ENCODE results near the gene SLC22A1.
"Not testable (repeated sequence)": the region's sequence is repeated elsewhere in the genome, so short reads cannot be mapped to it uniquely, and the experiment has no call there.

SLC22A1 gene

DNA sequence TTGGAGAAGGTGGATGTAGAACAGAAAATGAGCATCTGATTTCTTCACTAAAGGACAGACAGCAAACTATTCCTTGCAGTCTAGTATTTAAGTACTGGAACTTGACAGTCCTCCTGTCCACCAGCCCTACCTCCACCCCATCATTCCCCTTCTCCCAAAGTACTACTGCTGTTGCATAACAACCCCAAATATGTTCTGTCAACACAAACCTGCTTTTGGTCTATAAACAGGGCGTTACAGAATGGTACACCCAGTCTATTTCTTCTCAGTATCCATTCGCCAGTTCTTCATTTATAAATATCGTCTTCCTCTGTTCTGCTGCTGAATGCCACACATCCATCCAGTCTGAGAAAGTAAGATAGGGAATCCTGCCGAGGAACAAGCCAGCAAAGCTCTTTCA, 27.7 kb upstream of the SLC22A1 start:
- DNase-seq (ENCODE audit: low read depth), result no peak

GRCh38 chr6:160095146-160095845, 26.3 kb upstream of the SLC22A1 start:
- no peak for DNase-seq (ENCODE audit: low read depth)

GRCh38 chr6:160101277-160102205, 20.1 kb upstream of the SLC22A1 start:
- DNase-seq (ENCODE audit: low read depth), result no peak

GRCh38 chr6:160102399-160102798, 19.2 kb upstream of the SLC22A1 start:
- DNase-seq (ENCODE audit: low read depth), result no peak

GRCh38 chr6:160102956-160103824, 18.4 kb upstream of the SLC22A1 start:
- DNase-seq (ENCODE audit: low read depth), result no peak

DNA sequence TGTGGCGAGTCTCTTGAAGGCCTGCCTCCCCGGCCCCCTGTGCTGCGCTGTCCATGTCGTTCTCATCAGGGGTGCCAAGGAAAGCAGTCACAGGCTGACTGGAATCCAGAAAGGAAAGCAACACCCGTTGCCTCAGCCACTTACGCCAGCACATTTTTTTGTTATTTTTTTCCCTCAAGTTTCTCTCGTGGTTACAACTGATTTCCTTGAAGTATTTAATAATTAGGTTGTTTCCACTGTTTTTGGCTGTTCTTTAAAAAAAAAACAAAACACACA, 17.9 kb upstream of the SLC22A1 start:
- no peak for DNase-seq (ENCODE audit: low read depth)

GRCh38 chr6:160104821-160105517, 16.6 kb upstream of the SLC22A1 start:
- DNase-seq (ENCODE audit: low read depth), result no peak

DNA sequence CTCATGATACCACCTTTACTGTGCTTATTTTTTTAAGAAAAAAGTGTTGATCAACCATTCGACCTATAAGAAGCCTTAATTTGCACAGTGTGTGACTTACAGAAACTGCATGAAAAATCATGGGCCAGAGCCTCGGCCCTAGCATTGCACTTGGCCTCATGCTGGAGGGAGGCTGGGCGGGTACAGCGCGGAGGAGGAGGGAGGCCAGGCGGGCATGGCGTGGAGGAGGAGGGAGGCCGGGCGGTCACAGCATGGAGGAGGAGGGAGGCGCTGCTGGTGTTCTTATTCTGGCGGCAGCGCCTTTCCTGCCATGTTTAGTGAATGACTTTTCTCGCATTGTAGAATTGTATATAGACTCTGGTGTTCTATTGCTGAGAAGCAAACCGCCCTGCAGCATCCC, 15.6 kb upstream of the SLC22A1 start:
- no peak for DNase-seq (ENCODE audit: low read depth)

DNA sequence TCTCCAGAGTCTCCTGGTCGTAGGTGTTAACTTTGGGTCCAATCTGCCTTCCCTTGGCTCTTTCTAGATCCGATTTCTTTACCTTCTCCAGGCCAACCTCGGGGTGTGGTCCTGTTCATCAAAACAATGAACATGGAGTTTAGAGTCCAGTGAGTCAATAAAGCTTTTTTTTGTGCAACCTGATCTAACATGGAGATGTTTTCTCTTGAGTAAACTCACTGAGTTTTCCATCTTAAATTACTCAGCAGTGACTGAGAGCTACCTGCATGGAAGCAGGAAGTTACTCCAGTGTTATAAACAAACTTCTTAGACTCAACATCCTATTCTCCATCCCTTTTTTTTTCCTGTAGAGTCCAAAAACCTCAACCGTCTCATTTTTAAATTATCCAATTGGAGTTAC, 14.9 kb upstream of the SLC22A1 start:
- DNase-seq (ENCODE audit: low read depth), result no peak

DNA sequence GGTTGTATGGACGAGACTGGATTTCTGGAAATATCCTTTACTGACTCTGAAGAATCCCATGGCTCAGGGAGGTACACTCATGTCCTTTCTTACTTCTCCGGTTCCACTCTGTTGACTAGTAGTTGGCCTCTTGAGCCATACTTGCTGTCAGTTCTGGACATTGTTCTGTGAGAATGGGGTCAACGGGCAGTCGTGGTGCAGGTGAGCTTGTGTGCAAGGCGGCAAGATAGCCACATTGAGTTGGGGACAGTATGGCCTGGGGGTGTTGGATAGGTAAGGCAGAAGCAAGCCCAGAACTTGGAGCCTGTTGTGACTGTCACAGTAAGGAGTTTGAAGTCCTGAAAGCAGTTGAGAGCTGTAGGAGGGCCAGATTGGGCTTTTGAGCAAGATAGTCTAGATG, 13.5 kb upstream of the SLC22A1 start:
- DNase-seq (ENCODE audit: low read depth), result no peak

- no peak for DNase-seq (ENCODE audit: low read depth)
Observed at GRCh38 chr6:160110586-160111123, 11.0 kb upstream of the SLC22A1 start.

DNA sequence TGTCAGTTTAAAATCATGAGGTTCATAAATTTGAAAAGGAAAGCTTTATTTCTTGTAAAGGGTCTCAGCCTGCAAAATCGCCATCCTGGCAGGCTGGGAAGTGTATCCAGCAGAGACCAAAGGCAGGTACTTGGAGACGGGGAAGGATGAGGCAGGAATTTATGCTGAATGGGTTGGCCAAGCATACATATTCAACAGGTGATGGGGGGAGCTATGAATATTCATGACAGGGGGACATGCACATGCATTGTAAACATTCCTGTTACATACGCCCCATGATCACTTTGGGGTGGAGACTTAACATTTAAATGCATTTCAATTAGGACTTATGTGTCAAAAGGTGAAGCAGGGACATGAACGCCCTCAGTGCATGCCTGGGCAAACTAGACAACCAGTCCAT, 9.8 kb upstream of the SLC22A1 start:
- no peak for DNase-seq (ENCODE audit: low read depth)

DNA sequence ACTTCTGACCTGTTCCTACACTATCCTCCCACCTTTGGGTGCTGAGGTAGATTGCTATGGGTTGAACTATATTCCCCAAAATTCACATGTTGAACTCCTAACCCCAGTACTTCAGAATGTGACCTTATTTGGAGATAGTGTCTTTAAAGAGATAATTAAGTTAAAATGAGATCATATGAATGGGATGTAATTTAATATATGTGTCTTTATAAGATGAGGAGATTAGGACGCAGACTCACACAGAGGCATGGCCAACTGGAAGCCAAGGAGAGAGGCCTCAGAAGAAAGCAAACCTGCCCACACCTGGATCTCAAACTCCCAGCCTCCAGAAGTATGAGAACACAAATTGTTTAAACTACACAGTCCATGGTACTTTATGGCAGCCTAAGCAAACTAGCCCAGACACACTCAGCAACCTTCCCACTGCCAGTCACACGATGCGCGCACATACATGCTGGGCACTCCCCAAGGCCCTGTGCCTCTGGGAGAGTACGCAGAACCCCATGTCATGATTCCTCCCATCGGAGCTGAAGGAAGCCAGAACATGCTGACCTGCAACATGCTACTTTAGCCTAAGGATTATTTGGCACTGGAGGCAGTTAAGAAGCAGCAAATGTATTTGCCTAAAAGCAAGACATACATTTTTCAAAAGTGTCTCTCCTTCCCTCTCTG, 8.9 kb upstream of the SLC22A1 start:
- DNase-seq (ENCODE audit: low read depth), result no peak

DNA sequence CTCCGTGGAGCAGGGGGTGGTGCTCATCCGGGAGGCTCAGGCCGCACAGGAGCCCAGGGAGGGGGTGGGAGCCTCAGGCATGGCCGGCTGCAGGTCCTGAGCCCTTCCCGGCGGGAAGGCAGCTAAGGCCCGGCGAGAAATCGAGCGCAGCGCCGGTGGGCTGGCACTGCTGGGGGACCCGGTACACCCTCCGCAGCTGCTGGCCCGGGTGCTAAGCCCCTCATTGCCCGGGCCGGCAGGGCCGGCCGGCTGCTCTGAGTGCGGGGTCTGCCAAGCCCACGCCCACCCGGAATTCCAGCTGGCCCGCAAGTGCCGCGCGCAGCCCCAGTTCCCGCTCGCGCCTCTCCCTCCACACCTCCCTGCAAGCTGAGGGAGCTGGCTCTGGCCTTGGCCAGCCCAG, 7.1 kb upstream of the SLC22A1 start:
- DNase-seq (ENCODE audit: low read depth), result not testable (repeated sequence)

DNA sequence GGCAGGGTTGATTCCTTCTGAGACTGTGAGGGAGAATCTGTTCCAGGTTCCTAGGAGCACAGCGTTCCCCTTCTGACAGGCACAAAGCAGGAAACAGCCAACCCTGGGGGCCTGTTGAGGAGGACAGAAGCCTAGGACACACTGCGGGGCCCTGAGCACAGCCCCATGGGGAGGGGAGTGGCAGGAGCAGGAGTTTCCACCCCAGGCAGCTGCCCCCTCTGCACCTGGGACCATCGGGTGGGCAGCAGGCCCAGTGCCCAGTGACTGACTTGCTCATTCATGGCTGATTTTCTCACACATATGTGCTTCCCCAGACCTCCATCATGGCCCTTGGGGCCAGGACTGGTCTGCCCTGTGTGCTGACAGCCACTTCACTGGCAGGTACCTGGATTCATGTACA, 6.2 kb upstream of the SLC22A1 start:
- DNase-seq (ENCODE audit: low read depth), result no peak

DNA sequence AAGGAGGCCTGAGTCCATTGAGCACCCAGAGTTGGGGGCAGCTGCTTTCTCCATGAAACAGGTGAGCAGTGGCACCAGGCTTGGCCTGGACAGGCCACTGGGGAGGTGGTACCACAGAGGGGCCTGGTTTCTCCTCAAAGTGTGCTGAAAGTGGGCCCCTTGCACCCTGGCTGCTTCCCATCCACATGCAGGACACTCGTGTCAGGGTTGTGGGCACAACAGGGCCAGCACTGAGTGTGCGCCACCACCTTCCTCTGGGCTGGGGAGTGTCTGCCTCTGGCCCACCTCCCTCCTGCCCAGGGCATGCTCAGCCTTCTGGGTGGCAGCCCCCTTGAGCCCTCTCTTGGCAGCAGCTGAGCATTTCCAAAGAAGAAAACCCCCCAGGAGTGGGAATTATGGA, 5.2 kb upstream of the SLC22A1 start:
- DNase-seq (ENCODE audit: low read depth), result no peak

DNA sequence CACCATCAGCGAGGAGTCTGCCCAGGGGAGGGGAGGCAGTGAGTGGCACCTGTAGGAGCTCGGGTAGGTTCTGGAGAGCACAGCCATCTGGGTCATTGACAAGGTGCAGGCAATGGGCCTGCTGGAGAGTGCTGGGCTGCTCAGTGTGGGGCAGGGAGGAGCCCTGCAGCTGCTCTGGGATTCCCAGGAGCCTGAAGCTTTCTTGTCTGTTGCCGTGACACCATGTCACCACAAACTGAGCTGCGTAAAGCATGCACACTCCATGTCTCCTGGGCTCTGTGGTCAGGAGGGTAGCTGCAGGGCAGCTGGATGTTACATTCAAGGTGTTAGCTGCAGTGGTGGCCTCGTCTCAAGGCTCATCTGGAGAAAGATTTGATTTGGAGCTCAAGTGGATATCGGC, 4.5 kb upstream of the SLC22A1 start:
- DNase-seq (ENCODE audit: low read depth), result no peak

DNA sequence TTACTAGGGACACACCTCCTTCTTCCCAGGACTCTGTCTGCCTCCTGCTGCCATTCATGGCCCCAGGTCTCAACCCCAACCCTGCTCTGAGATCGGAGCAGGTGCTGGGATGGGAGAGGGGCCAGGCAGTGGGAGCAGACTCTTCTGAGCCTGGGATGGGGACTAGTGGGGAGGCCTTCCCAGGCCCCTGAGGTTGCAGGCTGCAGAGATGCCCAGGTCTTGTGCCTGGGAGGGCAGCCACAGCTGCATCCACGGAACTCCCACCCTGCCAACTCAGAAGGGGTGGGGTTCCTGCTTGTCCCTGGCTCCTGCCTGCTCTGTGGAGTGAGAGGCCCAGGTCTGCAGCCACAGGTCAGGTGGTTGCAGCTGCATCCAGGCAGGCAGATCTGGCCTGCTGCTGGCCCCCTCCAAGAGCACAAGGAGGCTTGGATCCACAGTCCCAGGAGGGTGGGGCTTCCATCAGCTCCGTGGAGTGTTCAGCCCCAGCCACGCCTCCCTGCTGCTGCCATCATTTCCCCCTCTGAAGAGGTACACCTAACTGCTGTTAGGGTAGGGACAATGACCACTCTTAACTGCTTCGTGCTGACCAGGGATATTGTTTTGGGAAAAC, 2.9 kb upstream of the SLC22A1 start:
- no peak for DNase-seq (ENCODE audit: low read depth)

GRCh38 chr6:160120087-160120486, 1.5 kb upstream of the SLC22A1 start:
- no peak for DNase-seq (ENCODE audit: low read depth)

DNA sequence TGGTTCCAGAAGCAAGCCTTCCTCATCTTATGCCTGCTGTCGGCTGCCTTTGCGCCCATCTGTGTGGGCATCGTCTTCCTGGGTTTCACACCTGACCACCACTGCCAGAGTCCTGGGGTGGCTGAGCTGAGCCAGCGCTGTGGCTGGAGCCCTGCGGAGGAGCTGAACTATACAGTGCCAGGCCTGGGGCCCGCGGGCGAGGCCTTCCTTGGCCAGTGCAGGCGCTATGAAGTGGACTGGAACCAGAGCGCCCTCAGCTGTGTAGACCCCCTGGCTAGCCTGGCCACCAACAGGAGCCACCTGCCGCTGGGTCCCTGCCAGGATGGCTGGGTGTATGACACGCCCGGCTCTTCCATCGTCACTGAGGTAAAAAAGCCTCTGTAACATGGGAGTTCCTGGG, 366 bp downstream of the SLC22A1 start:
- no peak for DNase-seq (ENCODE audit: low read depth)

GRCh38 chr6:160122744-160123143, 1.1 kb downstream of the SLC22A1 start:
- no peak for DNase-seq (ENCODE audit: low read depth)

All from GM04503 (cell line).